Measurements from ENCODE around the gene SEMA4D. TPM values are rescaled to one million over a fixed set of nuclear protein-coding genes. Genes with fewer than 3 reads are reported as not detected.

The SEMA4D gene
- total and polyA plus RNA-seq, 9 of the 15 experiments (the other 6 are each of a cell fraction or from before 2014, with no cell fraction given), result 0.38 to 5.1 (median 1.8) TPM

DNA sequence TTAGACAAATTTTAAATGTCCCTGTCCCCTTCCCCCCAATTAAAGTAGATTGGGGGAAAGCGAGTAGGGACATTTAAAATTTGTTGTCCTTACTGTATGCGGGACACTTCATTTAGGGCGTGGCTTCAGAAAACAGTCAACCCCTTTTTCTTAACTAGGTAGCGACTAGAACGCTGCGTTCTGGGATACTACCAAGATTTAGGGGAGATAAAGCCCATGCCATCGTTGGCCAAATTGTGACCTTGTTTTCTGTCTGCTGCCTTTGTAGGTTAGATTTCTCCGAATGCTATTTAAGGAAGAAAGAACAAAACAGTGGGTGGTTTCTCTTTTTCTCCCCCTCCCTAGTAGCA is 185.7 kb downstream of the SEMA4D start:
- Histone ChIP-seq H3K9ac (ENCODE audit: insufficient read depth in 1 of 2, low read depth in 2 of 2, low read length in 2 of 2) (peak overlapping the region; percentile 70 to 98), H3K4me3 (peak overlapping the region; percentile 82), H3K9me1 (ENCODE audit: control insufficient read depth, insufficient read depth, low read length) (peaks cover 4% of the 10 kb centered on the region), H3K79me2 (ENCODE audit: control insufficient read depth, insufficient read depth, low read length) (peaks cover 73% of the 10 kb centered on the region), H3K27ac (ENCODE audit: extremely low read depth, low read depth, low read length) (peak overlapping the region; percentile 92), H3K4me2 (ENCODE audit: insufficient read depth, low read length) (peak overlapping the region; percentile 81), H3K27me3 (ENCODE audit: control insufficient read depth in 2 of 2, insufficient read depth in 2 of 2, low read length in 2 of 2) (no peaks in the 10 kb centered on the region), H2AFZ (ENCODE audit: low read depth, low read length) (no peak overlapping the region), H3K36me3 (ENCODE audit: control insufficient read depth, insufficient read depth, low read length) (peaks cover 50% of the 10 kb centered on the region), H3K4me1 (replicated peaks in 1 of 2; ENCODE audit: control insufficient read depth in 2 of 2, insufficient read depth in 2 of 2, low read length in 2 of 2) (peaks cover 8 to 10% of the 10 kb centered on the region in 2 experiments; a peak in 3 of 5 replicates), H4K20me1 (replicated peaks; ENCODE audit: control insufficient read depth, insufficient read depth, low read length) (peaks cover 28% of the 10 kb centered on the region), H3K9me3 (replicated peaks; ENCODE audit: control insufficient read depth, insufficient read depth, low read depth, low read length) (no peaks in the 10 kb centered on the region)
- no TSS peak for BruUV-seq (replicated peaks)
- peak; percentile 15 for FAIRE-seq
- in situ Hi-C loops (cut with MboI), result no loop called here
- intact Hi-C loops (cut with micrococcal nuclease), result no loop called here
- ChIA-PET CTCF (ENCODE audit: low intra/inter-chr PET ratio) (no interaction called here), POLR2A (interaction anchor here (0.6 to 1.2 kb wide), 5 partner anchors 8 to 98 kb away, joined by 3 to 6 read pairs (median 3); no protein-coding TSS in a partner anchor)
- ATAC-seq, result 0 out of 3 replicates have a peak, but pooled peaks have one; percentile 8
- 1% methylated on average over 7 of the region's 8 CpGs for WGBS (ENCODE audit: insufficient coverage, low coverage, missing lambda C conversion rate)
- TF ChIP-seq POLR2AphosphoS5 (IDR thresholded peaks at IDR 0.05; ENCODE audit: control insufficient read depth, insufficient read depth, low read depth, low read length) (peak; percentile 29; the same call in 1 of the 2 replicates), SIN3A (IDR thresholded peaks at IDR 0.05; ENCODE audit: borderline replicate concordance in 2 of 2, control insufficient read depth in 1 of 2, low read depth in 2 of 2, low read length in 2 of 2) (peak in 1 of 2 experiments; percentile 44; a peak in 1 of 4 replicates), POU5F1 (IDR thresholded peaks at IDR 0.05; ENCODE audit: borderline replicate concordance, low read depth, low read length, partially characterized antibody) (no peak), KDM5B (IDR thresholded peaks at IDR 0.05; ENCODE audit: insufficient replicate concordance, low read depth, low read length) (peak; percentile 52), SREBF2 (CRISPR knock-in tag; IDR thresholded peaks at IDR 0.05) (no peak)
- TF ChIP-seq, protein P1, sequence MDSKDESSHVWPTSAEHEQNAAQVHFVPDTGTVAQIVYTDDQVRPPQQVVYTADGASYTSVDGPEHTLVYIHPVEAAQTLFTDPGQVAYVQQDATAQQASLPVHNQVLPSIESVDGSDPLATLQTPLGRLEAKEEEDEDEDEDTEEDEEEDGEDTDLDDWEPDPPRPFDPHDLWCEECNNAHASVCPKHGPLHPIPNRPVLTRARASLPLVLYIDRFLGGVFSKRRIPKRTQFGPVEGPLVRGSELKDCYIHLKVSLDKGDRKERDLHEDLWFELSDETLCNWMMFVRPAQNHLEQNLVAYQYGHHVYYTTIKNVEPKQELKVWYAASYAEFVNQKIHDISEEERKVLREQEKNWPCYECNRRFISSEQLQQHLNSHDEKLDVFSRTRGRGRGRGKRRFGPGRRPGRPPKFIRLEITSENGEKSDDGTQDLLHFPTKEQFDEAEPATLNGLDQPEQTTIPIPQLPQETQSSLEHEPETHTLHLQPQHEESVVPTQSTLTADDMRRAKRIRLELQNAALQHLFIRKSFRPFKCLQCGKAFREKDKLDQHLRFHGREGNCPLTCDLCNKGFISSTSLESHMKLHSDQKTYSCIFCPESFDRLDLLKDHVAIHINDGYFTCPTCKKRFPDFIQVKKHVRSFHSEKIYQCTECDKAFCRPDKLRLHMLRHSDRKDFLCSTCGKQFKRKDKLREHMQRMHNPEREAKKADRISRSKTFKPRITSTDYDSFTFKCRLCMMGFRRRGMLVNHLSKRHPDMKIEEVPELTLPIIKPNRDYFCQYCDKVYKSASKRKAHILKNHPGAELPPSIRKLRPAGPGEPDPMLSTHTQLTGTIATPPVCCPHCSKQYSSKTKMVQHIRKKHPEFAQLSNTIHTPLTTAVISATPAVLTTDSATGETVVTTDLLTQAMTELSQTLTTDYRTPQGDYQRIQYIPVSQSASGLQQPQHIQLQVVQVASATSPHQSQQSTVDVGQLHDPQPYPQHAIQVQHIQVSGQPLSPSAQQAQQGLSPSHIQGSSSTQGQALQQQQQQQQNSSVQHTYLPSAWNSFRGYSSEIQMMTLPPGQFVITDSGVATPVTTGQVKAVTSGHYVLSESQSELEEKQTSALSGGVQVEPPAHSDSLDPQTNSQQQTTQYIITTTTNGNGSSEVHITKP (IDR thresholded peaks at IDR 0.05; ENCODE audit: partially characterized antibody), result peak; percentile 15
- TF ChIP-seq, protein P2, sequence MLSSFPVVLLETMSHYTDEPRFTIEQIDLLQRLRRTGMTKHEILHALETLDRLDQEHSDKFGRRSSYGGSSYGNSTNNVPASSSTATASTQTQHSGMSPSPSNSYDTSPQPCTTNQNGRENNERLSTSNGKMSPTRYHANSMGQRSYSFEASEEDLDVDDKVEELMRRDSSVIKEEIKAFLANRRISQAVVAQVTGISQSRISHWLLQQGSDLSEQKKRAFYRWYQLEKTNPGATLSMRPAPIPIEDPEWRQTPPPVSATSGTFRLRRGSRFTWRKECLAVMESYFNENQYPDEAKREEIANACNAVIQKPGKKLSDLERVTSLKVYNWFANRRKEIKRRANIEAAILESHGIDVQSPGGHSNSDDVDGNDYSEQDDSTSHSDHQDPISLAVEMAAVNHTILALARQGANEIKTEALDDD (IDR thresholded peaks at IDR 0.05), result peak; percentile 90
- TF ChIP-seq, protein P3, sequence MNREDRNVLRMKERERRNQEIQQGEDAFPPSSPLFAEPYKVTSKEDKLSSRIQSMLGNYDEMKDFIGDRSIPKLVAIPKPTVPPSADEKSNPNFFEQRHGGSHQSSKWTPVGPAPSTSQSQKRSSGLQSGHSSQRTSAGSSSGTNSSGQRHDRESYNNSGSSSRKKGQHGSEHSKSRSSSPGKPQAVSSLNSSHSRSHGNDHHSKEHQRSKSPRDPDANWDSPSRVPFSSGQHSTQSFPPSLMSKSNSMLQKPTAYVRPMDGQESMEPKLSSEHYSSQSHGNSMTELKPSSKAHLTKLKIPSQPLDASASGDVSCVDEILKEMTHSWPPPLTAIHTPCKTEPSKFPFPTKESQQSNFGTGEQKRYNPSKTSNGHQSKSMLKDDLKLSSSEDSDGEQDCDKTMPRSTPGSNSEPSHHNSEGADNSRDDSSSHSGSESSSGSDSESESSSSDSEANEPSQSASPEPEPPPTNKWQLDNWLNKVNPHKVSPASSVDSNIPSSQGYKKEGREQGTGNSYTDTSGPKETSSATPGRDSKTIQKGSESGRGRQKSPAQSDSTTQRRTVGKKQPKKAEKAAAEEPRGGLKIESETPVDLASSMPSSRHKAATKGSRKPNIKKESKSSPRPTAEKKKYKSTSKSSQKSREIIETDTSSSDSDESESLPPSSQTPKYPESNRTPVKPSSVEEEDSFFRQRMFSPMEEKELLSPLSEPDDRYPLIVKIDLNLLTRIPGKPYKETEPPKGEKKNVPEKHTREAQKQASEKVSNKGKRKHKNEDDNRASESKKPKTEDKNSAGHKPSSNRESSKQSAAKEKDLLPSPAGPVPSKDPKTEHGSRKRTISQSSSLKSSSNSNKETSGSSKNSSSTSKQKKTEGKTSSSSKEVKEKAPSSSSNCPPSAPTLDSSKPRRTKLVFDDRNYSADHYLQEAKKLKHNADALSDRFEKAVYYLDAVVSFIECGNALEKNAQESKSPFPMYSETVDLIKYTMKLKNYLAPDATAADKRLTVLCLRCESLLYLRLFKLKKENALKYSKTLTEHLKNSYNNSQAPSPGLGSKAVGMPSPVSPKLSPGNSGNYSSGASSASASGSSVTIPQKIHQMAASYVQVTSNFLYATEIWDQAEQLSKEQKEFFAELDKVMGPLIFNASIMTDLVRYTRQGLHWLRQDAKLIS (CRISPR knock-in tag; IDR thresholded peaks at IDR 0.05), result peak; percentile 80
- peak in 2 of 4 experiments; percentile 18 to 57 for DNase-seq (ENCODE audit: extremely low read depth in 1 of 4, low spot score in 3 of 4)

Measured in K562 (cell line).